WI38 (cell line): ENCODE results near the gene SATB1.
"Not testable (repeated sequence)": the region's sequence is repeated elsewhere in the genome, so short reads cannot be mapped to it uniquely, and the experiment has no call there.

Source experiments
- H3K4me3 ChIP-seq: 2 replicates; pipeline ENCODE4 v1.5.1; 2011; ENCODE audit warnings: low read depth, mild to moderate bottlenecking, control low read depth, low read length
- CTCF ChIP-seq: IDR thresholded peaks from 2 replicates; pipeline ENCODE4 v1.5.1; 2012; ENCODE audit warnings: low read depth, mild to moderate bottlenecking, control low read depth, low read length

Gene SATB1

GRCh38 chr3:18424729-18425640 lies at the start of gene SATB1:
Gene SATB1 (minus strand): TSS chr3:18425339. CDS start chr3:18420967, 4,372 bp downstream.
- TF ChIP-seq CTCF, result no peak
- peak within 1 kb of the TSS; percentile 69 for H3K4me3 ChIP-seq

- TF ChIP-seq CTCF, result no peak
- no peak overlapping the region for H3K4me3 ChIP-seq
Measured at GRCh38 chr3:18474202-18474601, 49.1 kb upstream of the SATB1 start.

GRCh38 chr3:18469775-18470174 lies 44.6 kb upstream of the SATB1 start:
- no peak overlapping the region for H3K4me3 ChIP-seq
- TF ChIP-seq CTCF, result no peak

GRCh38 chr3:18466136-18466535 lies 41.0 kb upstream of the SATB1 start:
- no peak overlapping the region for H3K4me3 ChIP-seq
- no peak for TF ChIP-seq CTCF

- no peak overlapping the region for H3K4me3 ChIP-seq
- no peak for TF ChIP-seq CTCF
Measured at GRCh38 chr3:18454766-18455165, 29.6 kb upstream of the SATB1 start.

- H3K4me3 ChIP-seq, result not testable (repeated sequence)
Measured at GRCh38 chr3:18449618-18450017, 24.5 kb upstream of the SATB1 start.

- TF ChIP-seq CTCF, result no peak
- H3K4me3 ChIP-seq, result no peak overlapping the region
Measured at GRCh38 chr3:18447720-18448119, 22.6 kb upstream of the SATB1 start.
